Kidney (tissue), 14 donors: ENCODE data around the gene POC1B. TPM values are rescaled to one million over a fixed set of nuclear protein-coding genes. Genes with fewer than 3 reads are reported as not detected.

Experiments
- DNase-seq, 5 donors: peaks; one replicate each; pipeline ENCODE4 v3.0.0-alpha.2; 2013 to 2020
- FAIRE-seq: peaks from 2 replicates; lab custom pipeline; 2012; peaks lifted over from hg19 to GRCh38; lab: Jason Lieb, UNC
- H3K27ac ChIP-seq, 2 donors: one replicate each; pipeline ENCODE4 v1.7.0; 2013; ENCODE audit warnings: low read depth in 2 of 2, low read length in 2 of 2, inconsistent platforms in 1 of 2
- H3K27me3 ChIP-seq: one replicate; pipeline ENCODE4 v1.7.1; 2013; ENCODE audit warnings: low read length, inconsistent platforms; ENCODE audit not compliant: control insufficient read depth, insufficient read depth
- H3K36me3 ChIP-seq, 3 donors: one replicate each; pipeline versions ENCODE4 v1.7.0 to v1.7.1; 2013; ENCODE audit warnings: low read length in 3 of 3, control low read depth in 1 of 3, inconsistent platforms in 1 of 3; ENCODE audit not compliant: insufficient read depth in 3 of 3, control insufficient read depth in 2 of 3
- H3K4me1 ChIP-seq, 3 donors: one replicate each; pipeline versions ENCODE4 v1.7.0 to v1.7.1; 2013; ENCODE audit warnings: low read length in 3 of 3, inconsistent platforms in 1 of 3, low read depth in 1 of 3; ENCODE audit not compliant: control insufficient read depth in 2 of 3, insufficient read depth in 2 of 3
- H3K4me3 ChIP-seq, 3 donors: one replicate each; pipeline versions ENCODE4 v1.7.0 to v1.8.1; 2013; ENCODE audit warnings: low read length in 3 of 3, control low read depth in 1 of 3, inconsistent platforms in 1 of 3
- H3K9ac ChIP-seq, 3 donors: one replicate each; pipeline versions ENCODE4 v1.7.0 to v1.7.1; 2013; ENCODE audit warnings: low read length in 3 of 3, control low read depth in 1 of 3, inconsistent platforms in 1 of 3
- H3K9me3 ChIP-seq, 3 donors: one replicate each; pipeline versions ENCODE4 v1.7.0 to v1.7.1; 2013; ENCODE audit warnings: low read length in 3 of 3, control low read depth in 1 of 3, inconsistent platforms in 1 of 3; ENCODE audit not compliant: control insufficient read depth in 2 of 3, insufficient read depth in 1 of 3
- intact Hi-C: fragments of 100-400 bp; cut with DNase I; formaldehyde crosslinking; loops from one replicate; pipeline ENCODE4 v1.11.1; 2022
- polyA plus RNA-seq: library from polyadenylated mRNA; stranded (reverse); fragments of 350-450 nt; fragmentation: Illumina TruSeq; extraction: RNeasy Lipid Tissue Mini Kit (QIAGEN cat#74804); gene quantifications from one replicate; pipeline ENCODE4 v1.2.3, GENCODE V29; 2014; ENCODE audit warnings: low read depth, low replicate concordance; ENCODE audit not compliant: insufficient read depth
- total RNA-seq: library from RNA; stranded (reverse); fragmentation: NEBNext Ultra II Directional; extraction: Animal tissue kit (Norgen Biotek cat#: 25700); gene quantifications from one replicate; pipeline ENCODE4 v1.2.1, GENCODE V29; 2021
- TF ChIP-seq, protein P1 (sequence below): IDR thresholded peaks from 3 replicates; pipeline ENCODE4 v1.5.1; 2012; ENCODE audit warnings: mild to moderate bottlenecking, moderate library complexity, borderline replicate concordance; ENCODE audit not compliant: insufficient read depth; ENCODE audit errors: extremely low read depth
- donor health status: control.
- donor health status: control.
- donor health status: control.
- donor health status: control.
- donor health status: control.
- donor health status: DM: yes; HTN: yes; CAD: no.
- donor health status: Normal renal cell carcinoma (clear cell type).

POC1B gene
- total and polyA plus RNA-seq, 2 donors from 2014 or later = 11.7 to 16.7 TPM

- Histone ChIP-seq H3K27ac (no peak overlapping the region), H3K4me3 (no peak overlapping the region), H3K4me1 (peaks cover 0 to 4% (median 0%) of the 10 kb centered on the region in 3 donors), H3K36me3 (no peaks in the 10 kb centered on the region), H3K9ac (no peak overlapping the region), H3K27me3 (no peaks in the 10 kb centered on the region), H3K9me3 (no peaks in the 10 kb centered on the region)
- TF ChIP-seq, protein P1, sequence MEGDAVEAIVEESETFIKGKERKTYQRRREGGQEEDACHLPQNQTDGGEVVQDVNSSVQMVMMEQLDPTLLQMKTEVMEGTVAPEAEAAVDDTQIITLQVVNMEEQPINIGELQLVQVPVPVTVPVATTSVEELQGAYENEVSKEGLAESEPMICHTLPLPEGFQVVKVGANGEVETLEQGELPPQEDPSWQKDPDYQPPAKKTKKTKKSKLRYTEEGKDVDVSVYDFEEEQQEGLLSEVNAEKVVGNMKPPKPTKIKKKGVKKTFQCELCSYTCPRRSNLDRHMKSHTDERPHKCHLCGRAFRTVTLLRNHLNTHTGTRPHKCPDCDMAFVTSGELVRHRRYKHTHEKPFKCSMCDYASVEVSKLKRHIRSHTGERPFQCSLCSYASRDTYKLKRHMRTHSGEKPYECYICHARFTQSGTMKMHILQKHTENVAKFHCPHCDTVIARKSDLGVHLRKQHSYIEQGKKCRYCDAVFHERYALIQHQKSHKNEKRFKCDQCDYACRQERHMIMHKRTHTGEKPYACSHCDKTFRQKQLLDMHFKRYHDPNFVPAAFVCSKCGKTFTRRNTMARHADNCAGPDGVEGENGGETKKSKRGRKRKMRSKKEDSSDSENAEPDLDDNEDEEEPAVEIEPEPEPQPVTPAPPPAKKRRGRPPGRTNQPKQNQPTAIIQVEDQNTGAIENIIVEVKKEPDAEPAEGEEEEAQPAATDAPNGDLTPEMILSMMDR = no peak
- FAIRE-seq = no peak
- intact Hi-C loops = no loop called here
- no peak for DNase-seq
Measured at GRCh38 chr12:89514751-89515150, 11.1 kb downstream of the POC1B start.

GRCh38 chr12:89513544-89513943, 12.3 kb downstream of the POC1B start:
- intact Hi-C loops = no loop called here

DNA sequence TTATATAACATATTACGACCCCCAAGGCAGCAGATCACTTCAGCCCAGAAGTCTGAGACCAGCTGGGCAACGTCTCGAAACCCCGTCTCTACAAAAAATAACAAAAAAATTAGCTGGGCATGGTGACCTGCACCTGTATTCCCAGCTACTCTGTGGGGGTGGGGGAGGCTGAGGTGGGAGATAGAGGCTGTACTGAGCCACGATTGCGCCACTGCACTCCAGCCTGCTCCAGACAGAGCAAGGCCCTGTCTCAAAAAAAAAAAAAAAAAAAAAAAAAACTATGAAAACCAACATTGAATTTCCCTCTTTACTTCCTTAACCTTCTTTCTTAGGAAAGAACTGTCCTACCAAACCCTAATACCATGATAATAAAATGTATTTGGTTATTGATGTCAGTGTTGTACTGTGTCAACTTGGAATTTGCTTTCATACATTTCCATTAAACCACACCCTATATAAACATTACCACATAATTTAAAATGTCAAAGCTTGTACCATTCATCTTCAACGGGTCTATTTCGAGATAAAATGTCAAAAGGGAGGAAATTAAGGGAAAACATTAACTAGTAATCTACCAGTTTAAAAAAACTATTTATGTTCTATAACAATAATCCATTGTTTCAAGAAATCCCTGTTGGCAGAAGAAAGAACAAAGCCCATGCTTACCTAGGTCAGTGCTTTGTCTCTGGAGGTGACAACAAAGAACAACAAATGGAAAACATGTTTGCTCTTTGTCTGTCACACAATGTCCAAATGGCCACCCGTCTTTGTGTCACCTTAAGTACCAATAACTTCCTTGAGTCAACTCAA, 18.6 kb downstream of the POC1B start:
- Histone ChIP-seq H3K27me3 (no peaks in the 10 kb centered on the region), H3K9me3 (no peaks in the 10 kb centered on the region), H3K36me3 (no peaks in the 10 kb centered on the region), H3K27ac (no peak overlapping the region), H3K4me3 (no peak overlapping the region), H3K9ac (no peak overlapping the region), H3K4me1 (no peaks in the 10 kb centered on the region)
- DNase-seq (no peak), FAIRE-seq (no peak)
- intact Hi-C loops = no loop called here
- TF ChIP-seq, protein P1 = no peak

More at GRCh38 chr12:89513544-89513943, 12.3 kb downstream of the POC1B start:
- no peak overlapping the region for H3K4me3 ChIP-seq
- TF ChIP-seq, protein P1 = no peak
- no peaks in the 10 kb centered on the region for H3K9me3 ChIP-seq
- DNase-seq (no peak), FAIRE-seq (no peak)
- H3K4me1 ChIP-seq = peaks cover 0 to 4% (median 0%) of the 10 kb centered on the region in 3 donors
- H3K27ac ChIP-seq = no peak overlapping the region
- no peak overlapping the region for H3K9ac ChIP-seq
- H3K27me3 ChIP-seq = no peaks in the 10 kb centered on the region
- H3K36me3 ChIP-seq = no peaks in the 10 kb centered on the region
